OCI-M2 (cell line): ENCODE results near the gene SALL3.
"Not testable (repeated sequence)": the region's sequence is repeated elsewhere in the genome, so short reads cannot be mapped to it uniquely, and the experiment has no call there.

Experiments
- DNase-seq: peaks from one replicate; lab custom pipeline; 2025; ENCODE audit not compliant: unreplicated experiment; lab: John Stamatoyannopoulos, UW

The SALL3 gene

DNA sequence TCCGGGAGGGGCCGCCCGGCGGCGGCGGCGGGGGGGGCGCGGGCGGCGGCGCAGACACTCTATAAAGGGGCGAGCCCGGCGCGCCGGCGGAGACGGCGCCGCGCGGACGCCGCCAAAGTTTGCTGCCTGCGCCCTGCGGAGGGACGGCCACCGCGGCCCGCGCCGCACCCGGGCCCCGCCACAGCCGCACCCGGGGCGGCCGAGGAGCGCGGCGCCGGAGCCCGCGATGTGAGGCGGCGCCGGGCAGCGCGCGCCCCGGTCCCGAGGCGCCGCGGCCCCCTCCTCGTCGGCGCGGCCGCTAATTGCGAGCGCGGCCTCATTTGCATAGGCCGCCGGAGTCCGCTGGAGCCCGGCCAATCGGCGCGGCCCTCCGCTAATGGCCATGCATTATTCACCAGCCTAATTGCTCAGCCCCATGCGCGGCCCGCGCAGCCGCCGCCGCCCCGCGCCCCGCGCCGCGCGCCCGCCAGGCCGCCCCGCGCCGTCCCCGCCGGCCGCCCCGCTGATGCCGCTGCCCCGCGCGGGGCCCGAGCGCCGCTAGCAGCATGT lies at the start of gene SALL3:
Gene SALL3, plus strand, starts transcription at position 89 of the 549 bp plus-strand sequence. Its CDS starts 457 bp downstream, at position 546.
- DNase-seq: no peak

- no peak for DNase-seq
Measured at GRCh38 chr18:78932281-78932680, 47.3 kb upstream of the SALL3 start.

- DNase-seq: no peak
Measured at GRCh38 chr18:78934003-78934402, 45.6 kb upstream of the SALL3 start.

GRCh38 chr18:78934551-78935225 lies 44.9 kb upstream of the SALL3 start:
- DNase-seq: no peak

DNA sequence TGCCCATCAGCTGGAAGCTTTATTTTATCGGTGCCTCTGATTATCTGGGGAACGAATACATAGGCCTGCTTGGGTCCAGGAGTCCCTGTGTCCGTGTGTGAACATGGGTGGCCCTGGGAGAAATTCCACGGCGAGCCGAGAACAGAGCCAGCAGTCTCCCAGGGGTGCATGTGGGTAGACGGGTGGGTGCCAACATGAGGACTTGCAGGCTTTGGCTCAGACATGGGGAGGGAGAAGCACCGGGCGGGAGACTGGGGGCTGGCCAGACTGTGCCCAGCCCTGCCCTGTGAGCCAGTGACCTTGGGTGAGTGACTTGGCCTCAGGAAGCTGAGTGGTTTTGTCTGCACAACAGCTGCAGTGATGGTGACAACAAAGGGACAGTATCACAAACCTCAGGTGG lies 44.2 kb upstream of the SALL3 start:
- no peak for DNase-seq

DNA sequence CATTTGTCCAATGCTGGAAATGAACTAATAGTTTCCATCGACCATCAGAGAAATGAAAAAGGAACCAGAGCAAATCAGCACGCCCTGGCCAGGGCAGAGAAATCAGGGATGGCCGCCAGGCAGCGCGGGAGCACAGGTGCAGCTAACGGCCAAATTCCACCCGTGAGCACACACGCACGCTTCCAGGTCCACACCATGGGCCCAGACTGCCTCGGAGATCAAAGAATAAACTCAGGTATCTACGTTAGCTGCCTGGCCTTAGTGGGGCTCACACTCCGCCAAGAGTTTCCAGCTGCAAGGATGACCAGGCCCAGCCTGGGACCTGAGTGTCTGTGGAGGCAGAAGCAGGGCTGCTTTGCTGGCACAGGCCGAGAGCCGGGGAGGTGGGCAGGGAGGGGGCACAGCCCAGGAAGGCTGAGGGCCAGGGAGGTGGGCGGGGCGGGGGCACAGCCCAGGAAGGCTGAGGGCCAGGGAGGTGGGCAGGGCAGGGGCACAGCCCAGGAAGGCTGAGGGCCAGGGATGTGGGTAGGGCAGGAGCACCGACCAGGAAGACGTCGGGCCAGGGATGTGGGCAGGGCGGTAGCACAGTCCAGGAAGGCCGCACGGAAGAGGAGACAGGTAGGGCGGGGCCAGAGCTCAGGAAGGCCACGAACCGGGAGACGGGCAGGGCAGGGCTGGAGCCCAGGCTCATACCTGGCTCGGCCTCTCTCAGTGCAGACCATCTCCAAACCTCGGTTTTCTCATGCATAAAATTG lies 43.2 kb upstream of the SALL3 start:
- DNase-seq: no peak

DNA sequence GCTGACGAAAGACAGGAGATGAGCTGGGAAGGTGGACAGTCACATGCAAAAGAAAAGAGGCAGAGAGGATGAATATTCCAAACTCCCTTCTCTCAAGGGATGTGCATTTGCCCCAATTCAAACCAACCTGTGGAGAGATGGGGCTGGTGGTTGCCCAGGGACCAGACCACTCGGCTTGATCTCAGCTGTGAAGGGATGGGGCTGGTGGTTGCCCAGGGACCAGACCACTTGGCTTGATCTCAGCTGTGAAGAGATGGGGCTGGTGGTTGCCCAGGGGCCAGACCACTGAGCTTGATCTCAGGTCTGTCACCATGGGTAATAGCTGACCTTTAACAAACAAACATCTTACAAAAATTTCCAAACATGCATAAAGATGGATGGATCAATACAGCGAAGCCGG lies 42.5 kb upstream of the SALL3 start:
- no peak for DNase-seq

DNA sequence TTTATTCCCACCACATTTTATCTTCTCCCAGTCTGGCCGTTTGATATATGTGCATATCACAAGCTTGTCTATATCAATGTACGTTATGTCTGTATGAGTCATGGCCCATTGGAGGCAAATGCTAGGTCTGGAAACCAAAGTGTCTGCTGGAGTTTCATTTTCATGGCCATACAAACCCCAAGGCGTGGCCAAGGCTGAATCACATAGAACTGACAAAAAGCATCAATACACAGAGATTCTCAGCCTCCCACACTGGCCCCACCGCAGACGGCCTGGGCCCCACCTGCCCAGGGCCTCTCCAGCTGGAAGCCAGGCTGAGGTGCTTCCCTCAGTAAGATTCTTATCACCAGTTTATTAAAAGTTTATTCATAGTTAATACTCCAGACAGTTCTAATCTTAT lies 40.5 kb upstream of the SALL3 start:
- DNase-seq: no peak

GRCh38 chr18:78939734-78940494 lies 39.7 kb upstream of the SALL3 start:
- DNase-seq: no peak

DNA sequence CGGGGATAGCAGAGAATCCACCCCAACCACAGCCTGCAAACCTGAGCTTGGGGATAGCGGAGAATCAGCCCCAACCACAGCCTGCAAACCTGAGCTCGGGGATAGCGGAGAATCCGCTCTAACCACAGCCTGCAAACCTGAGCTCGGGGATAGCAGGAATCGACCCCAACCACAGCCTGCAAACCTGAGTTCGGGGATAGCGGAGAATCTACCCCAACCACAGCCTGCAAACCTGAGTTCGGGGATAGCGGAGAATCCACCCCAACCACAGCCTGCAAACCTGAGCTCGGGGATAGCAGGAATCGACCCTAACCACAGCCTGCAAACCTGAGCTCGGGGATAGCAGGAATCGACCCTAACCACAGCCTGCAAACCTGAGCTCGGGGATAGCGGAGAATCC lies 37.4 kb upstream of the SALL3 start:
- DNase-seq: not testable (repeated sequence)

- DNase-seq: no peak
Measured at GRCh38 chr18:78945628-78946027, 34.0 kb upstream of the SALL3 start.

DNA sequence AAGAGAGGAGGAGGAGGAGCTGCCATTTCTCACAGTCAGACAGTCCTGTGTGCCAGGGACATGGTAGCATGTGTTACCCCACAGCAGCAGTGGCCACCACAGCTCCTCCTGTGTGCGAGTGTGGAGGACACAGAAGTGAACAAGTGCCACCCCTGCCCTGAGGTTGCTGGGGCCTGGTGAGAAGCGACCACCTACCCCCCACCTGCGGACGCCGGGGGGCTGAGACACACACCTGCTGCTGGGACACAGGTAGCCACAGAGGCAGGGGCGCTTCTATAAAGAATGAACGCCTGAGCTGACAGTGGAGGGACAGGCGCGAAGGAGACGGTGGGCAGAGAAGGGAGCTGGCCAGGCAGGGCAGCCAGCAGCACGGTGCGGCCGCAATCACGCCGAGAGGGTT lies 32.3 kb upstream of the SALL3 start:
- no peak for DNase-seq

GRCh38 chr18:78948221-78948620 lies 31.4 kb upstream of the SALL3 start:
- no peak for DNase-seq

- DNase-seq: no peak
Measured at GRCh38 chr18:78948707-78949106, 30.9 kb upstream of the SALL3 start.

DNA sequence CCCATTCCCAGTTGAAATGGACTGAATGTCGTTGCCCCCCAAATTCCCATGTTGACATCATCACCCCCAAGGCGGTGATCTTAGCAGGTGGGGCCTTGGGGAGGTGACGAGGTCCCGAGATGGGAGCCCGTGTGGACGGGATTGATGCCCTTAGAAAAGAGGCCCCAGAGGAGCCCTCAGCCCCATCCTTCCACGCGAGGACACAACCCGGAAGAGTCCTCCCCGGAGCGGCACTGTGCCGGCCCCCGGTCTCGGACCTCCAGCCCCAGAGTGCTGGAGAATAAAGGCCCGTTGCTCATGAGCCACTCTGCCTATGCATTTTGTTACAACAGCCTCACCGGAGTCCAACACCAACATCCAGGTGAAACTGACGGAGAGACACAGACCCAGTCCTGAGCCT lies 30.4 kb upstream of the SALL3 start:
- no peak for DNase-seq

GRCh38 chr18:78950386-78950785 lies 29.2 kb upstream of the SALL3 start:
- no peak for DNase-seq

DNA sequence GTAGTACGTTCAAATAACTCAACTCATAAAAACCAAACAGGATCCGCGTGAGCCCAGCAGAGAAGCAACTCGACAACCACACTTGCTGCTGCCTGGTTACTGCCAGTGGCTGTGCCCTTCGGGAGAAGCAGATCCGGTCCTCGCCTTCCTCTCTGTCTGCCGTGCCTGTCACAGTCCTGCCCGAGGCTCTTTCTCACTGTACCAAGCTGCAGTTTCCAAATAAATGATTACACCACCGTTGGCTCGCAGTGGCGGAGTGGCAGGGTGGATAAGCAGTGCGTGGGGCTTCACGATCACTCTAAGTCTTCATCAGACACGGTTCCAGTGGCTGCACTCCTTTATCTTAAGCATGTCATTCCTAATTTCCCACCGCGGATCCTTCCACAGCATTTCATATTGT lies 26.1 kb upstream of the SALL3 start:
- no peak for DNase-seq

DNA sequence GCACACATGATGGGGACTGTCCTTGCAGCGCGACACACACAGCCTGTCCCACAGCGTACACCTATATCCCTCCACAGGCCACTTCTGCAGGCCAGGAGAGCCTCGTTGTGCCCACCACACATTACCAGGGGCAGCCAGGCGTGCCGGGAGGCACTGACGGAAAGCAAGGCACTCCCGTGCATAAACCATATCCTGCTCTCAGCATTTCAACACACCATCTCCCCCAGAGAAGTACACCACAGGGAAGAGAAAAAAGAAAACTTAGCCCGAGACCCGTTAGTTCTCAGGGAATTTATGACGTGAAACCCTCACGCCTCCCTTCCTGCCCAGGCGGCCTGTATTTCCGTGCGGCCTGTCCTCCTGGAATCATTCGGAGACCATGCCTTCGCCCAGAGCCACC lies 24.6 kb upstream of the SALL3 start:
- DNase-seq: no peak

DNA sequence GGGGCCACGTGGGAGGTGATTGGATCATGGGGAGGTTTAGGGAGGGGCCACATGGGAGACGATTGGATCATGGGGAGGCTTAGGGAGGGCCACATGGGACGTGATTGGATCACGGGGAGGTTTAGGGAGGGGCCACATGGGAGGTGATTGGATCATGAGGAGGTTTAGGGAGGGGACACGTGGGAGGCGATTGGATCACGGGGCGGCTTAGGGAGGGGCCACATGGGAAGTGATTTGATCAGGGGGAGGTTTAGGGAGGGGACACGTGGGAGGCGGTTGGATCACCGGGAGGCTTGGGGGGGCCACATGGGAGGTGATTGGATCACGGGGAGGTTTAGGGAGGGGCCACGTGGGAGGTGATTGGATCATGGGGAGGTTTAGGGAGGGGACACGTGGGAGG lies 22.5 kb upstream of the SALL3 start:
- DNase-seq: no peak

GRCh38 chr18:78960709-78961108 lies 18.9 kb upstream of the SALL3 start:
- DNase-seq: no peak

DNA sequence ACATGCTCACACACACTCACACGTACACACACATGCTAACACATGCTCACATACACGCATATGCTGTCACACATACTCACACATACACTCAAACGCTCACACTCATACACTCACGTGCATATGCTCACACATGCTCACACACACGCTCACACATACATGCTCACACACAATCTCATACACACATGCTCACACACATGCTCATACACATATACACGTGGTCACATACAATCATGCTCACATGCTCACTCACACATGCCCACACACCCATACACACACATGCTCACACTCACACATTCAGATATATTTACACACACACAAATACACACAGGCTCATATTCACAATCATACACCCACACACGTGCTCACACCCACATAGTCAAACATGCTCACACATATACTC lies 17.5 kb upstream of the SALL3 start:
- DNase-seq: no peak

GRCh38 chr18:78964727-78965126 lies 14.9 kb upstream of the SALL3 start:
- DNase-seq: not testable (repeated sequence)
